Measurements from ENCODE around the gene AQP5. TPM values are rescaled to one million over a fixed set of nuclear protein-coding genes. Genes with fewer than 3 reads are reported as not detected.

The AQP5 gene
- total RNA-seq, 2 donors from 2014 or later: 1.0 to 1.3 TPM

DNA sequence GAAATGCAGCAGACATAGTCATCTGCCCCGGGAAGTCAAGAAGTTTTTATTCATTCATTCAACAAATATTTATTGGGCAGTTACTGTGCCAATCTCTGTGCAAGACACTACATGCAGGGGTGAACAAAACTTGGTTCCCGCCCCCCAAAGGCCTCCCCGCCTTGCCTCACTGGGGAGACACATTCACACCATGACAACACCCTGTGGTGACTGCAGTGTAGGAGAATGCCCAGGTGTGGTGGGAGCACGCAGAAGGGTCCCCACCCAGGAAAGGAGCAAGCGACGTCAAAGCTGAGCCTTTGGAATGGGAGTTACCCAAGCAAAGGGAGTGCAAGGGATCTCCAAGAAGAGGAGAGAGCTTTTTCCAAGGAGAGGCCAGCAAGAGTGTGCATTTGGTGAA is 9.5 kb downstream of the AQP5 start:
- ATAC-seq (no peak), DNase-seq (no peak)
- intact Hi-C loops (cut with DNase I): loop anchor here in 1 of 2 donors (10.0 kb wide), 1 partner anchor 214 kb away; no protein-coding TSS in a partner anchor

DNA sequence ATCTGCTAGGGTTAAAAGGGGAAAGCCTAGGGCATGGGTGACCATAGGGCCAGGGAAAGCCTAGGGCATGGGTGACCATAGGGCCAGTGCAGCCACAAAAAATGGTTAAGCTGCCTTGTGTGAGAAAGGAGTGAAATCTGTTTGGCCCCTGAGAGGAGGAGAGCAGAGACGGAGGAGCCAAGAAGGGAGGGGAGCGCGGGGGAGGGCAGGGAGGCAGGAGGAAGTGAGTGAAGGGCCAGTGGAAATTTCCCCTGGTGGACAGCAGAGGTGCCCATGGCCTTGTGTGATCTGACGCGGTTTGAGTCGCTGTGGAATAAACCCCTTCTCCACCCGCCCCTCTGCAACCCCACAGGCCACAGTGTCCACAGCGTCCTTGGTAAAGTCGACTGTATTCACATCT is 10.5 kb downstream of the AQP5 start:
- no peak for ATAC-seq
- DNase-seq: no peak
- intact Hi-C loops (cut with DNase I): loop anchor here in 1 of 2 donors (10.0 kb wide), 1 partner anchor 213 kb away; no protein-coding TSS in a partner anchor

DNA sequence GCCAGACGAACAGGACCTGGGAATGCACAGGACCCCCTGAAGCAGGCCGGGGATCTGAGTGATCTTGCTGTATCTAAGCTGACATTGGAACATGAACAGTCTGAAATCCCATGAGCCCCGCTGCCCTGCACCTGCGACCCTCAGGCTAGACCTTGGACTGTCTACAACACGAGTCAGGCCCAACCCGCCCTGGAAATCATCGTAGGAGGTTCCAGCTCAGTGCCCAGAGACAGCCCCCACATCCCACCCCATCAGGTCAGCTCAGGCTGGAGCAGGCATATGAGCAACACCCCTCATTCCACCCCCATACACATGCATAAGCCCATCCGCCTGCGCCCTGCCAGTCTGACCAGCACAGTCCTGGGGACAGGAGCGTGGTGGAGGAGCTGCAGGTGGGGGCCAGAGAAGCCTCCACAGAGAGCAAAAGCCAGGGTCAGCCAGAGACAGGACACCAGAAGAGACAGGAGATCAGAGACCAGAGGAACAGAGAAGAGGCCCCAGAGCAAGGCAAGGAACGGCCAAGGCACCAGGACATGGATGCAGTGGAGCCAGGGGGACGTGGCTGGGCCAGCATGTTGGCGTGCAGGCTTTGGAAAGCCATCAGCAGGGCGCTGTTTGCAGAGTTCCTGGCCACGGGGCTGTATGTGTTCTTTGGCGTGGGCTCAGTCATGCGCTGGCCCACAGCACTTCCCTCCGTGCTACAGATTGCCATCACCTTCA is 11.1 kb downstream of the AQP5 start, which contains the start of gene AQP6:
AQP6 (plus strand) TSS at position 307 of the 720 bp plus-strand sequence; CDS start at position 534, 227 bp downstream.
- ATAC-seq: no peak
- intact Hi-C loops (cut with DNase I): loop anchor here in 1 of 2 donors (10.0 kb wide), 1 partner anchor 212 kb away; no protein-coding TSS in a partner anchor
- no peak for DNase-seq

DNA sequence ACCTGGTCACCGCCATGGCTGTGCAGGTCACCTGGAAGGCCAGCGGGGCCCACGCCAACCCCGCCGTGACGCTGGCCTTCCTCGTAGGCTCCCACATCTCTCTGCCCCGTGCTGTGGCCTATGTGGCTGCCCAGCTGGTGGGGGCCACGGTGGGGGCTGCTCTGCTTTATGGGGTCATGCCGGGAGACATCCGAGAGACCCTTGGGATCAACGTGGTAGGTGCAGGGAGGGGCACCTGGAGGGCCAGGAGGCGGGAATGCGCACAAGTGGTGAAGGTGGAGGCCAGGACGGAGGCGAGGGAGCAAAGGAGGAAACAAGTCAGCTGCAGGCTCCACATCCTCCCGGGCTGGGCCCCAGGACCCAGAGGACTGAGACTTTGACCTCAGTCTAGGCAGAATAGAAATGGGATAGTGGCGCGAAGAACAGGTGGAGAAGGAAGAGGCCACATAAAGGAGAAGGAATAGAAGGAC is 11.7 kb downstream of the AQP5 start:
- ATAC-seq (no peak), DNase-seq (no peak)
- intact Hi-C loops (cut with DNase I): loop anchor here in 1 of 2 donors (10.0 kb wide), 1 partner anchor 211 kb away; no protein-coding TSS in a partner anchor

DNA sequence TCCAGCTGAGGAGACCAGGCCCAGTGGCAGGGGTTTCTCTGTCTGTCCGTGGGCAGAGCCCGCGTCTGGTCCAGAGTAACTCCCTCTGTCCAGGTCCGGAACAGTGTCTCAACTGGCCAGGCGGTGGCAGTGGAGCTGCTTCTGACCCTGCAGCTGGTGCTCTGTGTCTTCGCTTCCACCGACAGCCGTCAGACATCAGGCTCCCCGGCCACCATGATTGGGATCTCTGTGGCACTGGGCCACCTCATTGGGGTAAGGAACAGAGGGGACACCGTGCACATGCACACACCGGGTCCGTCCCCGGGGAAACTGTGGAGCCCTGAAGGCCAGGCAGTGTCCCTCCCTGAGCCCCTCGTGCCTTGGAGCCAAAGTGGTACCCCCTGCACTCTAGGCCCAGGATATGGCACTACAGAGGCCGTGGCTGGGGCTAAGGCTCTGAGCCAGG is 12.6 kb downstream of the AQP5 start:
- ATAC-seq (peak; percentile 87 to 89), DNase-seq (peak; percentile 79)
- intact Hi-C loops (cut with DNase I): loop anchor here in 1 of 2 donors (10.0 kb wide), 1 partner anchor 211 kb away; no protein-coding TSS in a partner anchor

DNA sequence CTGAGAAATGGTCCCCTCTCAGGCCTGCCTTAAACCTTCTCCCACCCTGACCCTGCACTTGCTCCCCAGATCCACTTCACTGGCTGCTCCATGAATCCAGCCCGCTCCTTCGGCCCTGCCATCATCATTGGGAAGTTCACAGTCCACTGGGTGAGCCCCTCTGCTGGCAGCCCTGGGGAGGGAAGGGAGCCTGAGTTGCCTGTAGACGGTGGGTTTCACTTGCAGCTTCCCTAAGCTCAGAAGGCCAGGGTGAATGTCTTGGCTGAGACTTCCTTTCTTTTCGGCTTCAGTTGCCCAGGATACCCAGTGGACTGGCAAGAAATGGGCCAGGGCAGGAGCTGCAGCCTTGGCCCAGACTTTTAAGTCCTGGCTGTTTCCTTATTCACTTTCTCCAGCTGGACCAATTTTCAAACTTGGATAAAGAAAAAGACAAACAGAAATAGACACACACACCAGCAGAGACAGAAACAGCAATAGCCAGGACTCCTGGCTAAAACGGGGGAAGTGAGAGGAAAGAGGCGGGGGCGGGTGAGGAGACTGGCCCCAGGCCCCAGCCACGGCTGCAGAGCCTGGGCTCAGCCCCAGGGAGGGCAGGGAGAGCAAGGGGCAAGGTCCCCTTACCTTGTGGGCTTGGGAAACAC is 13.1 kb downstream of the AQP5 start:
- ATAC-seq (peak; percentile 27 to 45), DNase-seq (no peak)
- intact Hi-C loops (cut with DNase I): loop anchor here in 1 of 2 donors (10.0 kb wide), 1 partner anchor 210 kb away; no protein-coding TSS in a partner anchor

DNA sequence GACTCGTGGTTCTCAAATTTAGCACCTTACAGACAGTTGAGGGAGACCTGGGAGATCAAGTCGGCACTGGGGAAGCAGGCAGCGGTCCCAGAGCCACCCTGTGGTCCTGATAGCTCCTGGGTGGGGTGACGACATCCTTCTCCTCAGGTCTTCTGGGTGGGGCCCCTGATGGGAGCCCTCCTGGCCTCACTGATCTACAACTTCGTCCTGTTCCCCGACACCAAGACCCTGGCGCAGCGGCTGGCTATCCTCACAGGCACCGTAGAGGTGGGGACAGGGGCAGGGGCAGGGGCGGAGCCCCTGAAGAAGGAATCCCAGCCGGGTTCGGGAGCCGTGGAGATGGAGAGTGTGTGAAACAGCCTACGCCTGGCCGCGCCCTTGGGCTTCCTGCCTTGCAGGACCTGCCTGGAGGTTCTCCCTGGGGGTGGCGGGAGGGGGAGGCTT is 13.7 kb downstream of the AQP5 start:
- no peak for DNase-seq
- ATAC-seq: peak in 1 of 2 donors; percentile 3
- intact Hi-C loops (cut with DNase I): loop anchor here in 1 of 2 donors (10.0 kb wide), 1 partner anchor 209 kb away; no protein-coding TSS in a partner anchor

DNA sequence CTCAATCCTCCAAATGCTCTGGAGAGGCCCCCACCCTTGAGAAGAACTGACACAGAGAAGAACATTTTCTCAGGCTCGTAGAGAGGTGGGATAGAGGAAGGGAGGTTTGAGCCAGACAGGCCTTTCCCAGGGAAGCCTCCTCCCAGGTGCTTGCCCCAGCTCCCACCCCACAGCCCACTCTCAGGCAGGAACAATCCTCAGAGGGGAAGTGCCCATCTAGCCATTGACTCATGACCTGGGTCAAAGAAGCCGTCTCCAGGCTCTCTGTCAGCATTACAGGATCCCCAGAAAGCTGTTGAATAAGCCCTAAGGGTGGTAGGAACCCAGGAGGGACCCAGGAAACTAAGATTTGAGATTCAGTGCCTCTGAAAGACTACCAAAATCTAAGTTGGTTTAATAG is 14.9 kb downstream of the AQP5 start:
- intact Hi-C loops (cut with DNase I): loop anchor here in 1 of 2 donors (10.0 kb wide), 1 partner anchor 208 kb away; no protein-coding TSS in a partner anchor
- DNase-seq: no peak
- ATAC-seq: no peak

DNA sequence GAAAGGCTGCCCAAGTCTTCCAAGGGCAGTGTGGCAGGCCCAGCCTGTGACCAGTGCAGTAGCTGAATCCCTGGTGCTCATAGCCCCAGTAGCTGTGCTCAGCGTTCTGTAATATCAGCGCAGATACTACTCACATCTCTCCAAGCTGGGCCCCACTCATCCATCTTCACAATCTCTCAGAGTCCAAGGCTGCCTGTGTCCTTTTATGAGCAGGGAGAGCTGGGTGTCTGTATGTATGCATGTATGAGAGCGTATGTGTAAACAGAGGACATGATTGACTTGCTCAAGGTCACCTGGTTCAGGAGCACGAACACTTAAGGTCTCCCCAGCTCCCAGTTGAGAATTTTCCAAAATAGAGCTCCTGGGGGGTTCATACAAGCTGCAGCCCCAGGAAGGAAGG is 16.5 kb downstream of the AQP5 start:
- DNase-seq (no peak), ATAC-seq (no peak)
- intact Hi-C loops (cut with DNase I): loop anchor here in 1 of 2 donors (10.0 kb wide), 1 partner anchor 207 kb away; no protein-coding TSS in a partner anchor

DNA sequence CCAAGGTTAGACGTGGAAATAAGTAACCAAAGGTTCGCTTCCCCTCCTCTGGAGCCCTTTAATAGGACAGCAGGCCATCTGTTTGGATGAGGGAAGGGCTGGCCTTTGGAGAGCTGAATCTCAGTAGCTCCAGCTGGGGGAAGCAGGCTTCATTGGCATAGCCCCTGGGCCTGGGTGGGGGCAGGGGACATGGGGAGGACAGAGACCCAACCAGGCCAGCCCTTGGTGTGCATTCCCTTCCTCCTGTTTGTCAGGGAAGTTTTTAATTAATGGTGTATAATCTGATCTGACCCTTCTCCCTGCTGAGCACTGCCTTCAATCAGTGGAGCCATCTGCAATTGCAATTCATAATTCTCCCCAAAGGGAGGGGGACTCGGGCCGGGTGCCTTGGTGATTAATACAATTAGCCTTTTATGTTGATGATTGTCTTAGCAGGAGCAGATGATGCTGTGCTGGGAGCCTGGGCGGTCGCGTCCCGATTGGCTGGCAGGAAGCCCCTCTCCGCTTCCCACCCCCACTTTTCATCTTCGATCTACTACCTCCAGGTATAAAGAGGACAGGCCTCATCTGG is 17.4 kb downstream of the AQP5 start:
- no peak for ATAC-seq
- intact Hi-C loops (cut with DNase I): loop anchor here in 1 of 2 donors (10.0 kb wide), 1 partner anchor 206 kb away; no protein-coding TSS in a partner anchor
- no peak for DNase-seq

DNA sequence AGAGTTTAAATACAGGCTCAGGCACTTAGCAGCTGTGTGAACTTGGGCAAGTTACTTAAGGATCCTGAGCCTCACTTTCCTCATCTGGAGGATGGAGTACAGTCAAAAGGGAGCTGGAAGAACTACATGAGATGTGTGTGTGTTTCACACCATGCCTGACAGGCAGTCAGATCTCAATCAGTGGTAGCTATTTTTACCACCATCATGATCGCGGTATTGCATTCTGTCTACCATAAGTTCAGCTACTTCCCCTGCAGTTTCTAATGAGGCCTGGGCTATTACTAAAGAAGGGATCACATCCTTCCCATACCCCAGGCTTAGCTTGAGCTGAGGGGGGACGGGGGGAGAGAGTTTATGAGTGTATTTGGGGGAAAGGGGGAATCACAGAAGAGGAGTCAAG is 18.1 kb downstream of the AQP5 start:
- ATAC-seq: no peak
- intact Hi-C loops (cut with DNase I): loop anchor here in 1 of 2 donors (10.0 kb wide), 1 partner anchor 205 kb away; no protein-coding TSS in a partner anchor

DNA sequence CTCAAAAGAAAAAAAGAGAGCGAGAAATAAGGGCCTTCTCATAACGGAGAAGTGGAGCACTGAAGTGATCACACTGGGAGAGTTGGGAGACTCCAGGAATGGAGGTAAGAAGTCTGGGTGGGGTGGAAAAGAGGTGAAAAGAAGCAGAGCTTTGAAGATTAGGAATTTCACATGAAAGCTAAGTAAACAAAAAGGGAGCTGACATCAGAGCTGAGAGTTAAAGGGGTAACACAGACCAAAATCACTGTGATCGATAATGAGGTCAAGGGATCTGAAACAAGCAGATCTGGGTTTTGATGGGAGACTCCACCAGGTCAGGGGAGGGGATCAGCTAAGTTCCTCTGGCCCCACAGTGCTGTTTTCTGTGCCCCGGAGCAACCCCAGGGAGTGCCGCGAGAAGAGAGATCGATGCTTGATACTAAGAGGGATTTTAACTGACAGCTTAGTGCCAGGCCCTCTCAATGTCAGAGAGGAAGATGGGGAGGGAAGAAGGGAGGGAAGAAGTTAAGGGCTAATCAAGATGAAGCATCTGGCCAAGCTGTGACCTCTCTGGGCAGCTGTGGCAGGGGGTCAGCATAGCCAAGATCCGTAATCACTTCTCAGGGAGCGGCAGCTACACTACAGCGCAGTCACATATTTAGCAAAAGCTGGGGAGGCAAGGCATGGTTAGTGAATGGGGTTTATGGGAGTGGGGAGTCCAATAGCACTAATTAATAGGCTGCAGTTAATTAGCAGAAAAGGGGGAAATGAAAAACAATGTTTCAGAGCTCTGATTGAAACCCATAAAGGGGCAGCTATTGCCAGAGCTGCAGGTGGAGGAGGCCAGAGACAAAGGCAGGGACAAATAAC is 19.1 kb downstream of the AQP5 start:
- ATAC-seq (no peak), DNase-seq (no peak)
- intact Hi-C loops (cut with DNase I): no loop called here

More for the DNA sequence above, 18.1 kb downstream of the AQP5 start:
- no peak for DNase-seq

DNA sequence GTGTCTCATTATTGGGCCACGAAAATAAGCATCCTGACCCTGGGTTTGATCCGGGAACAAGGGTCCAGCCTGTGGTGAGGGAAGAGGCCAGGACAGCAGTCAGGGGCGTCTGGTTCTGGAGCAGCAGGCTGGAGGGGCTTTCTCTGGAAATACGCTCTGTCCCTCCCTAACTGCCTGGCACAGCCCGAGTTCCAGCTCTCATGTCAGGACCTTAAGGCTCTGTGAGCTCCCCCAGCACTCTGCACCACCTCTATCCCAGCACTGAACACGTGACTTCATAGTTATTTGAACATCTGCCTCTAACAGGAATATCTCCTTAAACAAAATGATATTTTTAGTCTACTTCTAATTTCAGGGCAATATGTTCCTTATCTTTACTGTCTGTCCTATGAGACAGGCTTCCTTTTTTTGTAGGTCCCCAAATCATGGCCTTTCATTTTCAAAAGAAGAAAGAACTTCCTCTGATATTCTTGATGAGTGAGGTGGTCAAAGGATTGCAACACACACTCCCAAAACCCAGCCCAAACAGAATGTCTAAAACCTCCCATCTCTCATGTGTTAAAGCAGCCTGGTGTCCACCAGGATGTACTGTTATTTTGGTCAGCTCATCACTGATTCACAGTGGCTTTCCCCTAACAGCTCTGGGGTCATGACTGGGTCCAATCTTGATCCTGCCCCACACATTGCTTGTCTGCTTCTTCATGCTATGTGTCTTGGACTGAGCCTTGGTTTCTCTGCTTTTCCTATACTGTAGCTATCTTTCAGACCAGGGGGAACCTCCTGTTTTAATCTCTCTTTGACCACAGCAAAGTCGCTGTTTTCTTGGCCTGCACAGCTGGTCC is 20.8 kb downstream of the AQP5 start:
- DNase-seq: no peak
- intact Hi-C loops (cut with DNase I): no loop called here
- ATAC-seq: no peak

DNA sequence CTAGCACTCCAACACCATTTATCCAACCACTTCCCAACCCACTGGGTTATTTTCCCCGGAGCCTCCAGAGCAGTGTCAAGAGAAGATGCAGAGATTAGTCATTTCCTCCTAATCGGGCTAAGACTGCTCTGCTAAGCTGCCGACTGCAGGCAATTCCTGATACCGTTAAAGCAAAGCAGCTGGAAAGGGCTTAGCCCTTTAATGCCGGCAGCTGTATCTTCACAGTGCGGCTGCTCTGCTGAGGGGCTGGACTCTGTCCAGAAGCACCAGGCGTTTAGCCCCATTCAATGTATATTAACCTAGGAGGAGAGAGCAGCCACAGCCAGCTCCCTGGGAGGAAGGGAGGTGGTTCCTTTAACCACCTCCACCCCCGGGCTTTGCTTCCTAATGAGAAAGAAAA is 22.2 kb downstream of the AQP5 start:
- intact Hi-C loops (cut with DNase I): no loop called here
- DNase-seq: no peak
- peak; percentile 67 to 88 for ATAC-seq

DNA sequence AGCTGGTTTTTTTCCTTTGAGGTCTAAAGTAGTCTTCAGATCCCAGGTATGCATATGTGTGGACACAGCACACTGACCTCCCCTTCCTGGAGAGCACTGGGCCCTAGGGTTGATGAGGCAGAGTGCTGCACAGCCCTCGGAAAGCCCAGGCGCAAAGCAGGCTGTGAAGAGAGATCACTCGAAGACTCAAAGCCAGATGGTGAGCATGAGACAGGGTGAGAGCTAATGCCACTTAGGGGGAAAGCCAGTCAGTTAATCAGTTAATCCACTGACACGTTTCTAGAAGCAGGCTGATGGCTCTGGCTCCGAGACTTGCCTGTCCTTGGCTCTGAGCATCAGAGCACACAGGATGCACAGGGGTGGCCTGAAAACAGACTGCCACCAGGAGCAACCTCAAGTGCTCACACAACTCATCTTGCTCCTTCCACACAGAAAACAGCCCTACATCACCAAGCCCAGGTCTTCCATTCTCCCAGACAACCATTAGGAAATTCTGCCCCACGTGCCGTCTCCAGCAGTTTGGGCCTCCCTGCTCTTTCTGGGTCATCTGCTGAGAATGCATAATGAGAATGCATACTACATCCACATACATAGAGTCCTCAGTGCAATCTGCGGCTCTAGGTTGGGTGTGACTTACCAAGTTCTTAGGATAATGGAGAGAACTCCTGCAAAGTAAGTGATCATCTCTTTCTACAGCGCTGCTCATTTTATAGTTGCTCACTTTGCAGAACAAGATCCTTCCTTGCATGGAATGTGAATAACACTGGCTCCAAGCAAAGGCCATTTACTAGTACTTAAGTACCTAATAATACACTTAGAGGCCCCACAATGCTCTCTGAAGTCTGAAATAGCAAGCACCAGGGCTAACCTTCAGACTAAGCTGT is 23.0 kb downstream of the AQP5 start:
- DNase-seq (no peak), ATAC-seq (no peak)
- intact Hi-C loops (cut with DNase I): no loop called here

DNA sequence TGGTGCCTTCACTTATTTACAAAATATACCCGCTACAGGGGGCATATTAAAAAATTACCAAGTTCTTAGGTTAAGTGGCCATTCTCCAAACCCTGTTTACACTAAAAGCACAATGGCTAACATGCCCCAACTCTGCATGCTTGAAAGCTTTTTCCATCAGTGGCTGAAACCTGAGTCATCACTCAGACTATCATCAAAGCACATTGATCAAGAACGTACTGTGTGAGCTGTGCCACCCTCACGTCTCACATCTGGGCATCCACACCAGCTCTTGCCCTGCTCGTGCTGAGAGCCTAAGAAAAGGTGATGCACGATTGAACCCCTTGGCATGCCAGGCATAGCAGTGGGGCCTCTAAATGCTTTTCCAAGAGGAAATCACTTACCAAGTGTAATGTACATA is 24.3 kb downstream of the AQP5 start:
- intact Hi-C loops (cut with DNase I): no loop called here
- no peak for ATAC-seq
- DNase-seq: no peak
